ENCODE measurements around the gene MSGN1.

MSGN1 gene, protein sequence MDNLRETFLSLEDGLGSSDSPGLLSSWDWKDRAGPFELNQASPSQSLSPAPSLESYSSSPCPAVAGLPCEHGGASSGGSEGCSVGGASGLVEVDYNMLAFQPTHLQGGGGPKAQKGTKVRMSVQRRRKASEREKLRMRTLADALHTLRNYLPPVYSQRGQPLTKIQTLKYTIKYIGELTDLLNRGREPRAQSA

DNA sequence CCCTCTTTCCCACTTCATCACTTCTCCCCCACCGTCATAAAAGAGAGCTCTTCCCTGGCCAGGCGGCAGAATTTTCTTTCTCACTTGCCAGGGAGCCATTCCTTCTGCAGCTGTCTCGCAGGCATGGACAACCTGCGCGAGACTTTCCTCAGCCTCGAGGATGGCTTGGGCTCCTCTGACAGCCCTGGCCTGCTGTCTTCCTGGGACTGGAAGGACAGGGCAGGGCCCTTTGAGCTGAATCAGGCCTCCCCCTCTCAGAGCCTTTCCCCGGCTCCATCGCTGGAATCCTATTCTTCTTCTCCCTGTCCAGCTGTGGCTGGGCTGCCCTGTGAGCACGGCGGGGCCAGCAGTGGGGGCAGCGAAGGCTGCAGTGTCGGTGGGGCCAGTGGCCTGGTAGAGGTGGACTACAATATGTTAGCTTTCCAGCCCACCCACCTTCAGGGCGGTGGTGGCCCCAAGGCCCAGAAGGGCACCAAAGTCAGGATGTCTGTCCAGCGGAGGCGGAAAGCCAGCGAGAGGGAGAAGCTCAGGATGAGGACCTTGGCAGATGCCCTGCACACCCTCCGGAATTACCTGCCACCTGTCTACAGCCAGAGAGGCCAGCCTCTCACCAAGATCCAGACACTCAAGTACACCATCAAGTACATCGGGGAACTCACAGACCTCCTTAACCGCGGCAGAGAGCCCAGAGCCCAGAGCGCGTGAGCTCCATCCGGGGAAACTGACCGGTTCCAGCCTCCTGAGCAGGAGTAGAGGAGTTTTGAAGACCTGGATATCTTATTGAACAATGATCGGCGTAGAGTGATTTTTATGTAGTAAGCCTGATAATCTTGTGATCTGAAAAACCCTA lies at the start of gene MSGN1:
Gene MSGN1, plus strand, starts transcription at position 65 of the 850 bp plus-strand sequence. Its CDS starts 59 bp downstream, at position 124.
- DNase-seq (ENCODE audit: low read depth), result no peak

DNA sequence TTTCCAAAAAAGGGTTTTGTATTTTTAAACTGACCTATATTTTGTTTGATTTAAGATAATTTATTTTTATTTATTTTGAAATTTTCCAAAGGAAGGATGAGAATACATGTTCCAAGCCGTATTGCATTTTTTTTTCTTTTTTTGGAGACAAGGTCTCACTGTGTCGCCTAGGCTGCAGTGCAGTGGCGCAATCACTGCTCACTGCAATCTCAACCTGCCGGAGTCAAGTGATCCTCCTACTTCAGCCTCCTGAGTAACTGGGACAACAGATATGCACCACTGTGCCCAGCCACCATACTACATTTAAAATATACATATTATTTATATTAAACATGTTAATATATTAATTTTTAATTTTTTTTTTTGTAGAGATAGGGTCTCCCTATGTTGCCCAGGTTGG lies 47.4 kb upstream of the MSGN1 start:
- no peak for DNase-seq (ENCODE audit: low read depth)

DNA sequence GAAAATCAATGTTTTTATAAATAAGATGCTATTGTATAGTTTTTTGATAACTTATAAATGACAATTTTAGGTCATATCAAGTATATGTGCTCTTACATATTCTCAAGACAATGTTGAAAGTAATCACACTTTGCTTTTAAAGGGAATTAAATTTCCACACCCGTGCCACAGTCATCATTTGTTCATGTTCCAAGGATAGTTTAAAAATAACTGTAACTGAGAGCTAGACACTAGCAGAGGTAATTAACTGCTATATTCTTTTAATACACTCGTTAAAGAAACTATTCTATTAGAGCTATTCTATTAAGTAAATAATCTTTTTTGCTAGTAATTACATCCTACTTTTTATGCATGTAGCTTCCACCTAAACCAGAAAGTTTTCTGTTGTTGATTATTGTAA lies 44.3 kb upstream of the MSGN1 start:
- no peak for DNase-seq (ENCODE audit: low read depth)

DNA sequence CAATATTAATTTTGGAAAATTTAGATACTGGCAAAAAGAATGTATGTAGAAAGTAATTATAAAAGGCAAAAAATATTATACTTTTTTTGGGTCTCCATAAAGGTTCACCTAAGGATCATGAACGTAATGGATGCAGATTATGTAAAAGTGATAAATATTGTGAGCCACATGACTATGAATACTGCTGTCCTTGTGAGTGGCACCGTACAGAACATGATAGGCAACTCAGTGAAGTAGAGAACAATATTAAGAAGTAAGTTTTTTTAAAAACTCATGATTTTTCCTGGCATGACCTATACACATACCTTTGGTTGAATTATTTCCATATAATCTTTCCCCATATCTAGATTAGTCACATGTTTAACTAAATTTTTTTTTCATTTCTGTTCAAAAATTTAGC lies 43.7 kb upstream of the MSGN1 start:
- no peak for DNase-seq (ENCODE audit: low read depth)

DNA sequence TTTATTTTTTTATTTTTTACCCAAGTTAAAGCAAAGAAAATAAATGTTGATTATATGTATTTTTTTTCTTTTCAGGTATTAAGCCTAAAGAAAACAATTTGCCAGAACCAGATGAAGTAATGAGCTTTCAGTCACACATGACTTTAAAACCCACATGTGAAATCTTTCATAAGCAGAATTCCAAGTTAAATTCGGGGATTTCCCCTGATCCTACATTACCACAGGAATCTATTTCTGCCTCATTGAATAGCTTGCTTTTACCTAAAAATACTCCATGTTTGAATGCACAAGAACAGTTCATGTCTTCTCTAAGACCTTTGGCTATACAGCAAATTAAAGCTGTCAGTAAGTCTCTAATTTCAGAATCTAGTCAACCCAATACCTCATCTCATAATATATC lies 35.7 kb upstream of the MSGN1 start:
- DNase-seq (ENCODE audit: low read depth), result no peak

DNA sequence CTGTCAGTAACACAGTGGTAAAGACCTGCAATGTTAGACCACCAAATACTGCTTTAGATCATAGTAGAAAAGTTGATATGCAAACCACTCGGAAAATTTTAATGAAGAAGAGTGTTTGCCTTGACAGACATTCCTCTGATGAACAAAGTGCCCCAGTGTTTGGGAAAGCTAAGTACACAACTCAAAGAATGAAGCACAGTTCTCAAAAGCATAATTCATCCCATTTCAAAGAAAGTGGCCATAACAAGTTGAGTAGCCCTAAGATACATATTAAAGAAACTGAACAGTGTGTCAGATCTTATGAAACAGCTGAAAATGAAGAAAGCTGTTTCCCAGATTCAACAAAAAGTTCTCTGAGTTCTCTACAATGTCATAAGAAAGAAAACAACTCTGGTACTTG lies 34.8 kb upstream of the MSGN1 start:
- no peak for DNase-seq (ENCODE audit: low read depth)

DNA sequence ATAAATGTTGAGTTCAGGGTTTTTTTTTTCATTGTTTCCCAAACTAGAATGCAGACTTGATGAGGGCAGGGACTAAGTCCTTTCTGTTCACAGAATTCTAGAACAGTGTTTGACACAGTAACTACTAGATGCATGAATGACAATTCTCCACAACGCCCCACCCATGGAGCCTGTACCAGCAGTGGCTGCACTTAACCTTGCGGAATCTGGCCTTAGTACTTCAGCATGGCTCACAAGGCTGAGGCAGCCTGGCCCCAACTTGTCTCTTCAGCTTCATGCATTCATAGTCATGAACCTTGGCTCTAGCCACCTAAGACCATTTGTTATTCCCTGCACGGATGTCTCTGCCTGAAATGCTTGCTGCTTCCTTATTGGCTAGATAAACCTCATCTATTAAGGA lies 29.5 kb upstream of the MSGN1 start:
- no peak for DNase-seq (ENCODE audit: low read depth)

DNA sequence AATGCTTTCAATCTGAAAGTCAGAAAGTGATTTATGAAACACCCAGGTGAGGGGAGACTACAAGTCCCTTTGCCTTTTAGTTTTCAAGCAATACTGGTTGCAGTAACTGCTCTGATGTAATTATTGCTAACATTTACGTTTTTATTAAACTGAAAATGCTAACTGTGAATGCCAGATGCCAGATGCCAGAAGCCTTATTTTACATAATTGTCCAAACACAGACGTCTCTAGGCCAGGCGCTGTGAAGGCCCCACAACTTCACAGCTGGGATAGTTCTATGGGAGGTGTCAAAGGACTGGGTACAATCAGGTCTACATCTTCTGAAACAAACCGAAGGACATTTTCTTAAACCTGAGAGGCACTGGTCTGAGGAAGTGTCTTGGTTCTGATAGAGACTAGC lies 27.5 kb upstream of the MSGN1 start:
- DNase-seq (ENCODE audit: low read depth), result no peak

DNA sequence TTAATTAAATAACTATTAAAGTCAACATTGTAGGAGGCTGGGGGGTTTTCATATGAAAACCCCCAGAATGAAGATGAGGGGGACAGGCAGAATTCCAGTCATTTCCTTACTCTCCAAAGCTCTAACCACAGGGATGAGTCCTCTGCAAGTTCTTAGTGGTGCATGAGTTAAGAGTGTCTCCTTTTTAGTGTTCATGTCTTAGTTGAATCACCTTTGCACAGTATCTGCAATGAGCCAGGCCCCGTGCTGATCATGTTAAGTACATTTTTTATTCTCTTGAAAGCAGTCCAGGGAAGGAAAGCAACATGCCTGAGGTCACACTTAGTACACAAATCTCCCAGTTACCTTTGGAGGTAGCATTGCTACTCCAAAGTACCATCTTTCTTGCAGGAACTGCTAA lies 25.7 kb upstream of the MSGN1 start:
- no peak for DNase-seq (ENCODE audit: low read depth)

DNA sequence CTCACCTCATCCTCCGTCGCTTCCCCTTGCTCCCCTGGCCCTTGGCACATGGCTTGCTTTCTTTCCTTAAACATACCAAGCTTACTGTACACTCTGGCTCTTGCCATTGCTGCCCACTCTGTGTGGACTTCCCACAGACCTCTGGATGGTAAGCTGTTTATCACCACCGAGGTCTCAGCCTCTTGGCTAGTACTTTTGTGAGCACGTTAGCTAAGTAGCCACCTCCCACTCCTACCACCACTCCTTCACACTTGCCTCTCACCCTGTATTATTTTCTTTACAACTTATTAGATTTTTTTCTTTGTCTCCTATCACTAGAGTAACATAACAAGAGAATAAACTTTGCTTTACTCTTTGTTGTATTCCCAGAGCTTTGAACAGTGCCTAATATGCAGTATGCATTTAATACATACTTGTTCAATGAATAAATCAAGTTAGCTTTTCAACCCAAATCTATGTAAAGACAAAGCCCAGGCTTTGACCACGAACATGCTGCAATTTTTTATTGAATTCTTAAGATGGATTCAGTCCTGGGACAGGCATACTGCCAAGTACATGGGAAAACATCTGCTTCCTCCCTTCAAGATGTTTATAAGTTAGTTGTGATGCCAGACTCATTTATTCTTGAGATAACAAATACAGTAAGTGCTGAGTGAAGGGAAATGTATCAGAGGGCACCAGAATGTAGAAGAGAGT lies 25.0 kb upstream of the MSGN1 start:
- no peak for DNase-seq (ENCODE audit: low read depth)

DNA sequence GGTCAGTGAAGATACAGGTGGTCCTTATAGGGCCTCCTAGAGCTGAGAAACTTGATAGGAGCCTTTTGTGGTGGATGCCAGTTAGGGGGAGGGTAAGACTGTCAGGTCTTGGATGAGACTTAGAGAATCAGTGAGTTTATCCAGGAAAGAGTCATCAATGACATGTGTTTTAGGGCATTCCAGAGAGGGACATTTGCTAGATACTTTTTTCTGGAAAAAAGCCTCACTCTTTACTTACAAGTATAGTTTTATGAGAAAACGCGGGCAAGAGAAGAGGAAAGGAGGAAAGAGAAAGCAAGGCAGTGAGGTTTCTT lies 24.5 kb upstream of the MSGN1 start:
- no peak for DNase-seq (ENCODE audit: low read depth)

DNA sequence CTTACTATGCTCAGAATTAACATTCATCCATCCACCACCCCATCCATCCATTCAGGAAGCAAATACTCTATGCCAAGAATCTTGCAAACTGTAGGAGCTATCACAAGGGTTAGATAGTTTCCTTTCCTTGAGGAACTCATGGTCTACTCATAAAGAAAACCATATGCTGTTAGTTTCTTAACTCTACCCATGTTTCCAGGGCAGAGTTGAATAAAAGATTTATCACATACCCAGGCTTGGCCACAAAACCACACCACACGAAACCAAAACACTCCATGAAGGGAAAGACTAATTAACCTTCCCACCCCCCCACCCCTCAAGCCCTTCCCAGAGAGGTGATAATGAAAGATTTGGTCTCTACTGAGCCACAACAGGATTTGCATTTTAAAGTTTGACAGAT lies 23.7 kb upstream of the MSGN1 start:
- DNase-seq (ENCODE audit: low read depth), result no peak

DNA sequence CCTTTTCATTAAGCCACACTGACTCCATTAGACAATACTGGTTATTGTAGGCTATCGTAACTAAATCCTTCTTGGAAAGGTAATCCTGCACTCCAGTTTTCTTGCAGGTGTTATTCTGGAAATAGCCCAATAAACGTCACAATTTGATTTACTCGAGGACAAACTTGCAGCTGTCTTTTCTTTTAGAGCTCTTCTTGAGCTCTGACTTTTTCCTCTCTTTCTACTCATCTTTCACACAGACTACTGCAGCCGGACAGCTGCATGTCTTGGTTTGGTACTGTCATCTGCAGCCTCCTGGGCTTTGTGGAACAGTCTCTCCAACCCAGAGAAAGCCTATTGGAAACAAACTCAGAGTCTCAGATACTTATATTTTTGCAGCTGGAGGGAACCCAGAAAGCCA lies 23.0 kb upstream of the MSGN1 start:
- no peak for DNase-seq (ENCODE audit: low read depth)

DNA sequence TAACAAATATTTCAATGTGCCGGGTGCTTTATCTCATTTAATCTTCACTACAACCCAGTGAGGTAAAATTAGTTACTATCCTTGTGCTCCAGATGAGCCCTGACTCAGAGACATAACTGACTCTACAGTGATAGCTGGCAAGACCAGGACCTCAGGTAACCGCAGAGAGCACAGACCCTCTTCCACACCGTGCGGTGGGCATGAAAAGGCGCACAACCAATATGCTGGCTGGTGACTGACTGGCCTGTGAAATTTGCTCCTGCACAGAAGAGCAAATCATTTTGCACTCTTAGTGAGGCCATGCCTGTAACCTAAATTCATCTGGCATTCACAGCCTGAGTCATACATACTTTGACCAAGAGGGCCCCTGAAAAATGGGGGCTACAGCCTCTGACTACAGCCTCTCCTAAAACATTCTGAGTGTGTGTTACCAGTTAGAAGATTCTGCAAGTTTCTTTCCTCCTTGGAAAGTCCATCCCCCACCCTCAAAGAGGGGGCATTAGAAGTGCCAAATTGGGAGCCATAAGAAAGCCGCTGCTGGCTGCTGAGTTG lies 22.4 kb upstream of the MSGN1 start:
- no peak for DNase-seq (ENCODE audit: low read depth)

DNA sequence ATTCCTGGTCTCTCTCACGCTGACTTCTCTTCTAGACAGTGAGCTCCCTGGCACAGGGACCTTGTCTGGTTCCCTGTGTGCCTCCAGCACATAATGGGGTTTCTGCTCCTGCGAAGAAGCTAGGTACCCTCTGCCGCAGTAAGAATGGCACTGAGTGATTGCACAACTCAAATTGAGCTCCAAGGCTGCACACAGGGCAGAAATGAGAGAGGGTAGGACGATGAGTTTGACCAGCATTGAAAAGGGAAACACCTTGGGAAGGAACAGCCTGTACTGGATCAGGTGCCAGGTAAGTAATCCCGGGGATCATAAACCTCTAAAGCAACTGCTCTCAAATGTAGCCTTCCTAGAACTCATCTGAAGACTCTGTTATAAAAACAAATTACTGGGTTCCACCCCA lies 21.0 kb upstream of the MSGN1 start:
- no peak for DNase-seq (ENCODE audit: low read depth)

DNA sequence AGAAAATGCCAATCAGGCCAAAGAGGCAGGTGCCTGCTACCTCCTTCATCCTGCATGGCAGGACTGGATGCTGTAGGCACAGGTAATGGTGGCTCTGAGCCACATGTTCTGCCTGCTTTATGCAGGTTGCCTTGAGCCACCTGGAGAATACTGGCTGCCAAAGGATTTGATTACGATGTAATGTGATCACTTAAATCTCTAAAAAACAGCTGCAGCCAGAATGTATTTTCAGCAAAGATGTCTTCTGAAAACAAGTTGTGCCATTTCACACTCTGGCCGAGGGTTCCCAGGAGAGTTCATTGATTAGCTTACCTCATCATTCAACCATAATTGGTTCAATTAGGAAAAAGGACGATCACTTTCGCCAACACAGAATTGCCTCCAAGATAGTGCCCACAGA lies 17.9 kb upstream of the MSGN1 start:
- no peak for DNase-seq (ENCODE audit: low read depth)

DNA sequence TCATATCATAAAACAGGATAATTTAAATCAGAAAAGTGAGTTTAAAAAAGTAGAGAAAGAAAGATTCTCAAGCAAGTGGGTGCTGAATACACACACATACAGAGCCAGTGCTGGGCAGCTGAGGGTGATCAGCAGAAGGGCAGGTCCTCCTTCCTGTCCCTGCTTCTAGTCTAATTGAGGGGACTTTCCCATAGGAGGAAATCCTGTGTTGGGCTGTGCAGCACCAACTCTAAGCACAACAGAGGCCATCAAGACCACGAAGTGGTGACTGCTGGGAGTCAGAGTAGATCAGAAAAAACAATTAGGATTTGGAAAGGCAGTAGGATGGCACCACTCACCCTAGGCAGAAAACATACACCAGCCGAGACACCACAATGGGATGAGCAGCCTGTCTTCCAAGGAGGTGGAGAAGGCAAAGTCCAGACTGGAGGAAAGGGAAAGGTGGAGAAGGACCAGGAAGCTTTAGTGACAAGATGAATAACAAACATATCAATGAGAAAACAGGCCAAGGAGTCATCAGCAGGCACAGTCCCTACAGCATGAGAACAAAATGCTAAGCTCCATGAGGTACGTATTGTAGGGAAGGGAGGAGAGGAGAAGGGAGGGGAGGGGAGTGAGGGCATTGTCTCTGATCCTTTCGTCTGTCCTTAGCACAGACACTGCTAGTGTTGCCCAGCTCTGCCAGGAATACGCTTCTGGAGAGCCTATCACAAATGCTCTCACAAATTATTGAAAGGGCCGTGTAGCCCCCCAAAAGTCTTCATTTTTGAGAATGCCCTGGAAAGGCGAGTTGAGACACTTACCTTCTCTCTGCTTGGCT lies 16.7 kb upstream of the MSGN1 start:
- DNase-seq (ENCODE audit: low read depth), result no peak

DNA sequence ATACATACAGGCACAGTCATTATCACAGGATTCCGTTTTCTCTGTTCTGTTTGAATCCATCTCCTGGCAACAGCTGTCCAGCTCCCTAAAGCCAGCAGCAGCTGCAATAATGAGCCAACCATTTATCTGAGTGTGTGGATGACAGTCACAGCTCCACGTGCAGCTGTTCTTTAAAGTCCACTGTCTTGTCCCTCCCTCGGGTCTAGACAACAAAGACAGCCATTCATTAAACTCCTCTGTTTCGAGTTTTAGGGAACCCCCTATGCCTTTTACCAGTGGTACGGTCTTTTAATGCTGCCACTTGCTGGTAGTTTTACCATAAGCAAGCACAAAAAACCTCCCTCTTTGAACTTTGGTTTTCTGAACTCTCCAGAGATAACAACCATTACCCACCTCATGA lies 16.0 kb upstream of the MSGN1 start:
- DNase-seq (ENCODE audit: low read depth), result no peak

DNA sequence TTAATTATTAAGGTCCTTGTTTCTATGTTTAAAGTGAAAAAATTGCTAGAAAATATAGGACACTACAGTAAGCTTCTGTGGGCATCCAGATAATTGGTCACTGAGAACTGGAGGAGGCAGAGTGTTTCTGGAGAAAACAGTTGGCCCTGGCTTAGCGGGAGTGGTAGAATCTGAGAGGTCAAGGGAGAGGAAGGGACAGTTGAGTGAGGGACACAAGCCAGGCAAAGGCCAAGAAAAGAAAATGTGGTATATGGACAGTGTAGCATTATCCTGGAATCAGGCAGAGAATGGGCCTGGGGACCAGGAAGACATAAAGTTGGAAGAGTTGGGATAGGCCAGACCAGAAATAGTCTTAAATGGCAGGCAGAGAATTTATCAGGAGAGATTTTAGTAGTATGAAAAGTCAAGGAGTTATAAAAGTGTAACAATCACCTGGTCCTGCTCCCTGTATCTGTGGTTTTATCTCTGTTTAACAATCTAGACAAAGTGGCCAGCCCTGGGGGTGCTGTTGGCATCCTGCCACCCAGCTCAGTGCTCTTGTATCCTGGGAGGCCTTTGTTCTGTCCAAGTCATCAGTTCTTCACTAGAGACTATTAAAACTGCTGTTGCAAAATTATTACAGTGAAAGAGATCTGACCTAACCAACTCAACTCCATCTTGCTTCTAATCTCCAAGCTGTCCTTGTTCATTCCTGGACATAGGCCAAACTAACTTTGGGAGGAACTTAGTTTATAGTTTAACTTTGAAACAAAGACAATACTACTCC lies 15.4 kb upstream of the MSGN1 start:
- no peak for DNase-seq (ENCODE audit: low read depth)

DNA sequence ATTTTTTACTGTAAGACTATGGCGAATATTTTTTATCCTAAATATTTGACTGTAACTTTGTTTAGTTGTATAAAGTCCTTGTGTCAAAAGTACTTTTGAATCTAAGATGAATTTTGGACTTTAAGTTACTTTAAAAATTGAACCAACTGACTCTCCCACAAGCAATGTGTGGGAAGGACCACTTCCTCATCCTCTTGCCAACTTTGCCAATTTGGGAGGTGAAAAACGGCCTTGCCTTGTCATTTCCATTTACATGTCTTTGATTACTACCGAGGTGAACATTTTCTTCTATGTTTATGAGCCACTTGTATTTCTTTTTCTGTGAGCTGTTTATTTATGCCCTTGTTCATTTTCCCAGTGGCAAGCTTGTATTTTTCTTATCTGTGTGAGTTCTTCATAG lies 12.8 kb upstream of the MSGN1 start:
- DNase-seq (ENCODE audit: low read depth), result no peak

DNA sequence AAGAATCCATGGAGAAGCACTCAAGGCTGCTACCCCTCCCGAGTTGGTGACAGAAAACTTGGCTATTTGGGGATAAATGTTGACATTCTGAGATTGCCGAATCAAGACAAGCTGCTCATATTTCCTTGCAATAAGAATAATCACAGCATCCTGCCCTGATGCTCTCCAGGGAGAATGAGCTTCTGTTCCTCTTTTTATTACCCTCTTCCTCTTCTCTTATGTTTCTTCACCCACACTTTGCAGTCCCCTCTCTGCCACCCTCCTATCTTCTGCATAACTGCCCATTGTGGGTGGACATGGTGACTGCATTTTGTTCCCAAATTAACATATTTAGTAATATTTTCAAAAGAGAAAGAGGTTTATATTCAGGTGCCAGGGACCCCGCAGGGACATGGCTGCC lies 11.9 kb upstream of the MSGN1 start:
- DNase-seq (ENCODE audit: low read depth), result no peak

DNA sequence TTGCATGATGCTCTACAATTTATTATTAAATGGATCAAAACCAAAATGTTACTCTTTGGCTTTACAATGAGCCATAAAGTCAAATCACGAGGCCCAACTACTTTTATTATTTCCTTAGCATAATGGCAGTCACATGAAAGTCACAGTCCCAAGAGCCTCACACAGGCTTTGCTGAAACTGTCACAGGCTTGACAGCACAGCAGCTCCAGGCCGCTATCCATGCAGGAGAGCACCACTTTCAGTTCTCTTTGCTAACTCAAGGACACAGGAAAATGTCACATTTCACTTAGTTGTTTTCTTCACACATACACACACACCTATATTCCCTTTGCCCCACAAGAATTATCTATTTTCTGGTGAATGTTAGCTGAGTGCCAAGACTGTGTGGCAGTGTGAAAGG lies 11.1 kb upstream of the MSGN1 start:
- DNase-seq (ENCODE audit: low read depth), result no peak
